HG02973 (cell line): ENCODE measurements around the gene ASCC3.
A peak's percentile ranks its signal among the peaks of the same experiment; 100 is the strongest.
"Not testable (repeated sequence)": the region's sequence is repeated elsewhere in the genome, so short reads cannot be mapped to it uniquely, and the experiment has no call there.

Experiments
- ATAC-seq: cut with Tn5 transposase; IDR thresholded peaks from one replicate; pipeline ENCODE4 v1.9.1; 2021; ENCODE audit warnings: moderate library complexity; ENCODE audit not compliant: unreplicated experiment

ASCC3 gene

GRCh38 chr6:100809346-100809745, 71.8 kb downstream of the ASCC3 start:
- ATAC-seq, result no peak

GRCh38 chr6:100808638-100809275, 72.4 kb downstream of the ASCC3 start:
- no peak for ATAC-seq

- ATAC-seq, result no peak
Measured at GRCh38 chr6:100806296-100806695, 74.8 kb downstream of the ASCC3 start.

- ATAC-seq, result no peak
Measured at GRCh38 chr6:100803264-100804045, 77.7 kb downstream of the ASCC3 start.

GRCh38 chr6:100801036-100801435, 80.1 kb downstream of the ASCC3 start:
- no peak for ATAC-seq

- peak; percentile 97 for ATAC-seq
Measured at GRCh38 chr6:100796049-100796823, 84.9 kb downstream of the ASCC3 start.

GRCh38 chr6:100790084-100790483, 91.0 kb downstream of the ASCC3 start:
- no peak for ATAC-seq

- no peak for ATAC-seq
Measured at GRCh38 chr6:100785982-100786381, 95.1 kb downstream of the ASCC3 start.

- no peak for ATAC-seq
Measured at GRCh38 chr6:100780648-100781047, 100.5 kb downstream of the ASCC3 start.

- ATAC-seq, result no peak
Measured at GRCh38 chr6:100775667-100776066, 105.5 kb downstream of the ASCC3 start.

GRCh38 chr6:100774681-100775080, 106.4 kb downstream of the ASCC3 start:
- no peak for ATAC-seq

GRCh38 chr6:100768816-100769351, 112.2 kb downstream of the ASCC3 start:
- ATAC-seq, result no peak

GRCh38 chr6:100763617-100764241, 117.4 kb downstream of the ASCC3 start:
- no peak for ATAC-seq

- no peak for ATAC-seq
Measured at GRCh38 chr6:100761841-100762240, 119.3 kb downstream of the ASCC3 start.

GRCh38 chr6:100758386-100758785, 122.7 kb downstream of the ASCC3 start:
- ATAC-seq, result not testable (repeated sequence)

GRCh38 chr6:100753421-100753820, 127.7 kb downstream of the ASCC3 start:
- no peak for ATAC-seq

GRCh38 chr6:100751590-100751989, 129.5 kb downstream of the ASCC3 start:
- no peak for ATAC-seq

- ATAC-seq, result no peak
Measured at GRCh38 chr6:100745419-100746041, 135.6 kb downstream of the ASCC3 start.

- ATAC-seq, result no peak
Measured at GRCh38 chr6:100740439-100740838, 140.7 kb downstream of the ASCC3 start.

- not testable (repeated sequence) for ATAC-seq
Measured at GRCh38 chr6:100737720-100738119, 143.4 kb downstream of the ASCC3 start.

GRCh38 chr6:100731411-100731810, 149.7 kb downstream of the ASCC3 start:
- no peak for ATAC-seq
